H1 (cell line): ENCODE data around the gene ROS1. TPM values are rescaled to one million over a fixed set of nuclear protein-coding genes. Genes with fewer than 3 reads are reported as not detected.

Source experiments
- CTCF ChIA-PET: fragments of 300-600 bp; sonication (Branson Sonifier 250); formaldehyde crosslinking; loops from one replicate; lab custom pipeline; 2021; ENCODE audit not compliant: partially characterized antibody; lab: Charles Lee
- POLR2A ChIA-PET: fragments of 300-600 bp; sonication (Branson Sonifier 250); formaldehyde crosslinking; loops from one replicate; lab custom pipeline; 2021; ENCODE audit warnings: inconsistent platforms; ENCODE audit not compliant: partially characterized antibody; lab: Charles Lee
- DNase-seq, 2 experiments: peaks; one replicate each; pipeline versions ENCODE4 v3.0.0 to v3.0.0-alpha.2; 2010 to 2022; ENCODE audit warnings: low spot score in 2 of 2, low read depth in 1 of 2, mixed read lengths in 1 of 2
- FAIRE-seq: peaks from 2 replicates; lab custom pipeline; 2011; peaks lifted over from hg19 to GRCh38; lab: Jason Lieb, UNC
- H2AFZ ChIP-seq: 2 replicates; pipeline ENCODE4 v1.8.1; 2012; ENCODE audit warnings: low read length, inconsistent platforms
- H2AK5ac ChIP-seq: 2 replicates; pipeline ENCODE4 v1.6.1; 2013; ENCODE audit warnings: low read depth, low read length
- H2BK120ac ChIP-seq: replicated peaks from 2 replicates; pipeline ENCODE3; 2013; ENCODE audit warnings: low read depth, low read length, inconsistent platforms
- H2BK12ac ChIP-seq: 2 replicates; pipeline ENCODE4 v1.6.1; 2013; ENCODE audit warnings: low read depth, low read length
- H2BK15ac ChIP-seq: 2 replicates; pipeline ENCODE4 v1.6.1; 2013; ENCODE audit warnings: low read length
- H2BK20ac ChIP-seq: 2 replicates; pipeline ENCODE4 v1.6.1; 2013; ENCODE audit warnings: low read length
- H2BK5ac ChIP-seq: 2 replicates; pipeline ENCODE4 v1.6.1; 2013; ENCODE audit warnings: low read depth, low read length
- H3K14ac ChIP-seq: 2 replicates; pipeline ENCODE4 v1.6.1; 2013; ENCODE audit warnings: inconsistent platforms; ENCODE audit not compliant: insufficient read length
- H3K18ac ChIP-seq: 2 replicates; pipeline ENCODE4 v1.6.1; 2013; ENCODE audit warnings: low read length; ENCODE audit errors: extremely low read depth
- H3K23ac ChIP-seq: 2 replicates; pipeline ENCODE4 v1.6.1; 2013; ENCODE audit warnings: inconsistent platforms; ENCODE audit not compliant: insufficient read length
- H3K23me2 ChIP-seq: 2 replicates; pipeline ENCODE4 v1.6.1; 2013; ENCODE audit warnings: low read depth, low read length
- H3K27ac ChIP-seq: 2 replicates; pipeline ENCODE4 v1.6.1; 2011; ENCODE audit warnings: low read depth, low read length, inconsistent platforms
- H3K27me3 ChIP-seq, 4 experiments: replicated peaks in 1 of 4; 1 replicate in 1 of 4; 2 replicates in 3 of 4; pipeline versions ENCODE4 v1.6.1 to v1.8.1; 2011 to 2013; ENCODE audit warnings: low read length in 3 of 4, mild to moderate bottlenecking in 3 of 4, inconsistent platforms in 2 of 4, mixed read lengths in 2 of 4, moderate library complexity in 1 of 4; ENCODE audit not compliant: control insufficient read depth in 3 of 4, insufficient read depth in 3 of 4; ENCODE audit errors: extremely low read depth in 1 of 4
- H3K36me3 ChIP-seq, 4 experiments: 2 replicates each; pipeline versions ENCODE4 v1.6.1 to v1.8.1; 2011 to 2013; ENCODE audit warnings: mild to moderate bottlenecking in 4 of 4, low read length in 3 of 4, moderate library complexity in 2 of 4, control low read depth in 1 of 4, inconsistent platforms in 1 of 4; ENCODE audit not compliant: insufficient read depth in 4 of 4, control insufficient read depth in 2 of 4
- H3K4ac ChIP-seq: replicated peaks from 2 replicates; pipeline ENCODE3; 2013; ENCODE audit warnings: low read length, low read depth, mixed read lengths, inconsistent platforms; ENCODE audit not compliant: insufficient read length
- H3K4me1 ChIP-seq, 4 experiments: replicated peaks in 1 of 4; 1 replicate in 1 of 4; 2 replicates in 3 of 4; pipeline versions ENCODE4 v1.6.1 to v1.8.1; 2011 to 2013; ENCODE audit warnings: low read length in 3 of 4, inconsistent platforms in 2 of 4, mixed read lengths in 1 of 4; ENCODE audit not compliant: insufficient read depth in 4 of 4, control insufficient read depth in 3 of 4
- H3K4me2 ChIP-seq, 2 experiments: 2 replicates each; pipeline versions ENCODE4 v1.6.1 to v1.8.1; 2011 to 2013; ENCODE audit warnings: low read depth in 2 of 2, low read length in 2 of 2, control low read depth in 1 of 2, inconsistent platforms in 1 of 2, mild to moderate bottlenecking in 1 of 2; ENCODE audit not compliant: insufficient read depth in 1 of 2
- H3K4me3 ChIP-seq, 4 experiments: fragments of 200-600, 300-600 bp in 1 of 4; sonication (generic), shearing (Covaris generic), sonication (Bioruptor Twin) in 1 of 4; 2 replicates each; pipeline versions ENCODE4 v1.5.1 to v1.8.1; 2011 to 2016; ENCODE audit warnings: low read length in 4 of 4, low read depth in 3 of 4, control low read depth in 2 of 4, inconsistent platforms in 2 of 4, mild to moderate bottlenecking in 2 of 4, mixed read lengths in 1 of 4, moderate library complexity in 1 of 4; ENCODE audit not compliant: insufficient read depth in 2 of 4; ENCODE audit errors: extremely low read depth in 1 of 4
- H3K56ac ChIP-seq: replicated peaks from 2 replicates; pipeline ENCODE3; 2013; ENCODE audit warnings: low read depth, mild to moderate bottlenecking, mixed read lengths, low read length, inconsistent platforms; ENCODE audit not compliant: insufficient read length
- H3K79me1 ChIP-seq: 2 replicates; pipeline ENCODE4 v1.6.1; 2013; ENCODE audit warnings: low read depth, low read length, control low read depth
- H3K79me2 ChIP-seq, 2 experiments: 2 replicates each; pipeline versions ENCODE4 v1.6.1 to v1.8.1; 2012 to 2013; ENCODE audit warnings: low read length in 2 of 2, mild to moderate bottlenecking in 2 of 2, inconsistent platforms in 1 of 2; ENCODE audit not compliant: insufficient read depth in 2 of 2, control insufficient read depth in 1 of 2
- H3K9ac ChIP-seq, 4 experiments: replicated peaks in 1 of 4; 1 replicate in 1 of 4; 2 replicates in 3 of 4; pipeline versions ENCODE4 v1.6.1 to v1.8.1; 2011 to 2013; ENCODE audit warnings: low read depth in 3 of 4, low read length in 3 of 4, control low read depth in 2 of 4, mild to moderate bottlenecking in 2 of 4, moderate library complexity in 2 of 4, inconsistent platforms in 1 of 4; ENCODE audit errors: extremely low read depth in 1 of 4
- H3K9me3 ChIP-seq, 2 experiments: 2 replicates each; pipeline versions ENCODE4 v1.6.1 to v1.8.1; 2012 to 2013; ENCODE audit warnings: mild to moderate bottlenecking in 2 of 2, moderate library complexity in 2 of 2, control low read depth in 1 of 2, inconsistent platforms in 1 of 2, low read depth in 1 of 2, low read length in 1 of 2, mixed read lengths in 1 of 2; ENCODE audit not compliant: insufficient read depth in 2 of 2
- H4K20me1 ChIP-seq, 2 experiments: replicated peaks in 1 of 2; 2 replicates each; pipeline versions ENCODE3 to v1.8.1; 2011 to 2013; ENCODE audit warnings: inconsistent platforms in 2 of 2, low read length in 2 of 2, mild to moderate bottlenecking in 1 of 2; ENCODE audit not compliant: insufficient read depth in 2 of 2, control insufficient read depth in 1 of 2
- H4K5ac ChIP-seq: 2 replicates; pipeline ENCODE4 v1.6.1; 2013; ENCODE audit warnings: low read length, low read depth, mixed read lengths, inconsistent platforms; ENCODE audit not compliant: insufficient read length
- H4K8ac ChIP-seq: 2 replicates; pipeline ENCODE4 v1.8.0; 2013; ENCODE audit warnings: mild to moderate bottlenecking, moderate library complexity, low read length, inconsistent platforms; ENCODE audit not compliant: insufficient read depth; ENCODE audit errors: extremely low read depth
- H4K91ac ChIP-seq: replicated peaks from 2 replicates; pipeline ENCODE3; 2013; ENCODE audit warnings: low read length, mixed read lengths, inconsistent platforms; ENCODE audit not compliant: insufficient read length
- CHD1 ChIP-seq: IDR thresholded peaks from 2 replicates; pipeline ENCODE4 v1.6.1; 2012; ENCODE audit warnings: low read depth, low read length, improper control_type of control experiment
- E2F6 ChIP-seq: IDR thresholded peaks from 2 replicates; pipeline ENCODE4 v1.6.1; 2012; ENCODE audit warnings: inconsistent platforms
- EP300 ChIP-seq, 2 experiments: IDR thresholded peaks; 1 replicate in 1 of 2; 2 replicates in 1 of 2; pipeline ENCODE4 v1.6.1; 2011 to 2012; ENCODE audit warnings: low read depth in 2 of 2, low read length in 2 of 2, mild to moderate bottlenecking in 2 of 2, borderline replicate concordance in 1 of 2, inconsistent platforms in 1 of 2, moderate library complexity in 1 of 2
- KDM1A ChIP-seq: fragments of 200-600, 300-600 bp; sonication (generic); IDR thresholded peaks from 2 replicates; pipeline ENCODE4 v1.7.1; 2016; ENCODE audit warnings: mild to moderate bottlenecking, low read length, borderline replicate concordance
- PHF8 ChIP-seq: fragments of 200-600 bp; sonication (generic); conservative IDR thresholded peaks from 2 replicates; pipeline ENCODE4 v1.7.1; 2012; ENCODE audit warnings: low read depth, mild to moderate bottlenecking, inconsistent platforms, low read length, moderate library complexity
- TBP ChIP-seq: IDR thresholded peaks from 2 replicates; pipeline ENCODE4 v1.6.1; 2011; ENCODE audit warnings: low read depth, low read length, improper control_type of control experiment
- WGBS, 2 experiments: shearing (Covaris generic) in 1 of 2; methylation state at CpG; one replicate each; pipeline versions ENCODE4 v1.1.6 to v1.1.7; 2013 to 2015; ENCODE audit warnings: low lambda C conversion rate in 2 of 2, mixed read lengths in 2 of 2, inconsistent platforms in 1 of 2, low coverage in 1 of 2, missing lambda C conversion rate in 1 of 2; ENCODE audit not compliant: insufficient replicate concordance in 2 of 2, insufficient coverage in 1 of 2, insufficient read length in 1 of 2; ENCODE audit errors: extremely low coverage in 1 of 2, missing lambda C conversion rate in 1 of 2; 5-methylcytosine and 5-hydroxymethylcytosine counted together
- polyA plus RNA-seq, 7 experiments: library from polyadenylated mRNA; depleted of rRNA in 3 of 7; stranded (reverse) in 5 of 7; unstranded in 2 of 7; fragments of >200 nt in 5 of 7; fragments of 200-250 nt in 2 of 7; gene quantifications; 1 replicate in 5 of 7; 2 replicates in 1 of 7; 4 replicates in 1 of 7; pipeline versions ENCODE4 v1.2.1 to v1.2.3, GENCODE V29; 2011 to 2013; ENCODE audit warnings: missing spikeins in 2 of 7, mixed read lengths in 2 of 7
- total RNA-seq: library from RNA; stranded (reverse); fragmentation: NEBNext Ultra II Directional; extraction: Animal tissue kit (Norgen Biotek cat#: 25700); gene quantifications from 2 replicates; pipeline ENCODE4 v1.2.1, GENCODE V29; 2021

Gene ROS1
- total and polyA plus RNA-seq, 2 of the 8 experiments (the other 6 are each of a cell fraction or from before 2014, with no cell fraction given) = not detected

DNA sequence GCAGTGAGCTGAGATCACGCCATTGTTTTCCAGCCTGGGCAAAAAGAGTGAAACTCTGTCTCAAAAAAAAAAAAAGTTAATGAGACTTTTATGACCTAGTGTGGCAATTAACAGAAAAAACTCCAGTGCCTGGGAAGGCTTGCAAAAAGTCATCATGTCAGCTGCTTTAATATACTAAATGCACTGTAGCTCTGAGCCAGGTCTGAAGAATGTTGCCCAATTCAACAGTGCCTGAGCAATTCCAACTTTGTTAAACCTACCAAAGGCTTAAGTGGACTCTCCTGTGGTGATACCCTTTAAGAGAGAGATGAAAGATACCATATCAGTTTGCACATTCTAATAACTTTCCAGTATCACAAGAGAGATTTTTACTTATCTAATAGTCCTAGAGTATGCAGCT is 6.5 kb upstream of the ROS1 start:
- Histone ChIP-seq H2BK12ac (no peak overlapping the region), H4K91ac (no peak overlapping the region), H3K18ac (no peak overlapping the region), H4K5ac (no peak overlapping the region), H3K27me3 (no peaks in the 10 kb centered on the region), H4K8ac (no peak overlapping the region), H3K23me2 (no peaks in the 10 kb centered on the region), H3K14ac (no peak overlapping the region), H3K79me2 (no peaks in the 10 kb centered on the region), H3K56ac (no peak overlapping the region), H2BK15ac (no peak overlapping the region), H3K9me3 (no peaks in the 10 kb centered on the region), H2BK20ac (no peak overlapping the region), H3K79me1 (no peaks in the 10 kb centered on the region), H3K4ac (no peak overlapping the region), H3K4me3 (no peak overlapping the region), H2AFZ (no peak overlapping the region), H3K36me3 (no peaks in the 10 kb centered on the region), H2BK120ac (no peak overlapping the region), H3K23ac (no peak overlapping the region), H4K20me1 (no peaks in the 10 kb centered on the region), H3K4me2 (no peak overlapping the region), H3K4me1 (no peaks in the 10 kb centered on the region), H2AK5ac (no peak overlapping the region), H3K9ac (no peak overlapping the region), H2BK5ac (no peak overlapping the region), H3K27ac (no peak overlapping the region)
- 100% methylated on average over 1 of the region's 1 CpG; no CpG with 5 or more reads in 1 of the 2 experiments for WGBS, 2 experiments
- TF ChIP-seq KDM1A = no peak
- TF ChIP-seq E2F6 = no peak
- no peak for TF ChIP-seq TBP
- no peak for TF ChIP-seq PHF8
- TF ChIP-seq EP300 (IDR thresholded peaks at IDR 0.05; ENCODE audit: borderline replicate concordance in 1 of 2, low read depth in 2 of 2, low read length in 2 of 2) = no peak
- TF ChIP-seq CHD1 = no peak
- ChIA-PET POLR2A (no interaction called here), CTCF (interaction anchor here (0.7 to 2.0 kb wide), 3 partner anchors 18 to 46 kb away, joined by 3 to 8 read pairs (median 4); no protein-coding TSS in a partner anchor)
- FAIRE-seq = no peak
- no peak for DNase-seq
